GM12874 (cell line): ENCODE data around the gene VPS26C.

Source experiments
- CTCF ChIP-seq: IDR thresholded peaks from 2 replicates; pipeline ENCODE4 v1.5.1; 2011; ENCODE audit warnings: low read depth, mild to moderate bottlenecking, control low read depth, low read length, moderate library complexity; ENCODE audit not compliant: insufficient read depth

VPS26C gene

GRCh38 chr21:37257511-37257966, 9.6 kb downstream of the VPS26C start:
- no peak for TF ChIP-seq CTCF

- no peak for TF ChIP-seq CTCF
These were observed 13.1 kb downstream of the VPS26C start for GRCh38 chr21:37253991-37254390.

GRCh38 chr21:37251294-37251634, 15.9 kb downstream of the VPS26C start:
- TF ChIP-seq CTCF: no peak

GRCh38 chr21:37249112-37249904, 17.8 kb downstream of the VPS26C start:
- TF ChIP-seq CTCF: no peak

GRCh38 chr21:37248298-37248697, 18.8 kb downstream of the VPS26C start:
- TF ChIP-seq CTCF: no peak

GRCh38 chr21:37245151-37245550, 22.0 kb downstream of the VPS26C start:
- no peak for TF ChIP-seq CTCF

GRCh38 chr21:37244501-37245095, 22.5 kb downstream of the VPS26C start:
- TF ChIP-seq CTCF: no peak
